HG02610 (cell line): ENCODE results near the gene UFD1.
A peak's percentile ranks its signal among the peaks of the same experiment; 100 is the strongest.

Experiments
- ATAC-seq: cut with Tn5 transposase; IDR thresholded peaks from one replicate; pipeline ENCODE4 v1.9.1; 2021; ENCODE audit warnings: mild to moderate bottlenecking, moderate library complexity; ENCODE audit not compliant: unreplicated experiment

UFD1 gene

GRCh38 chr22:19497245-19497644 is 18.3 kb upstream of the UFD1 start:
- ATAC-seq, result no peak

DNA sequence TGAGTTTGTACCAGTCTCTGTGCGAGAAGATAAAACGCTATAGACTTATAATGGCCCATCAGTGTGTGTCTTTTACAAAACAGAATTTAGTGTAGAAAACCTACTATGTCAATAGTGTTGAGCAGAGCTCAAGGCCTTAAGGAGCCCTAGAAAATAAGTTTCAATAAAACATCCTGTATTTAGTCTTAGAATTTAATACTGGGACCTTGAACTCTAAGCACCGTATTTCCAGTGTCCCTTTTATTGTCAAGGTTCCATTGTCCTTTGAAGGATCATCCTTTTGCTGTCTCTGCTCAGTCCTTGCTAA is 17.3 kb upstream of the UFD1 start:
- no peak for ATAC-seq

GRCh38 chr22:19495562-19496323 is 16.8 kb upstream of the UFD1 start:
- no peak for ATAC-seq

- ATAC-seq, result no peak
Observed at GRCh38 chr22:19494676-19495173, 15.7 kb upstream of the UFD1 start.

- ATAC-seq, result no peak
Observed at GRCh38 chr22:19494001-19494560, 15.1 kb upstream of the UFD1 start.

- ATAC-seq, result no peak
Observed at GRCh38 chr22:19492504-19493174, 13.6 kb upstream of the UFD1 start.

DNA sequence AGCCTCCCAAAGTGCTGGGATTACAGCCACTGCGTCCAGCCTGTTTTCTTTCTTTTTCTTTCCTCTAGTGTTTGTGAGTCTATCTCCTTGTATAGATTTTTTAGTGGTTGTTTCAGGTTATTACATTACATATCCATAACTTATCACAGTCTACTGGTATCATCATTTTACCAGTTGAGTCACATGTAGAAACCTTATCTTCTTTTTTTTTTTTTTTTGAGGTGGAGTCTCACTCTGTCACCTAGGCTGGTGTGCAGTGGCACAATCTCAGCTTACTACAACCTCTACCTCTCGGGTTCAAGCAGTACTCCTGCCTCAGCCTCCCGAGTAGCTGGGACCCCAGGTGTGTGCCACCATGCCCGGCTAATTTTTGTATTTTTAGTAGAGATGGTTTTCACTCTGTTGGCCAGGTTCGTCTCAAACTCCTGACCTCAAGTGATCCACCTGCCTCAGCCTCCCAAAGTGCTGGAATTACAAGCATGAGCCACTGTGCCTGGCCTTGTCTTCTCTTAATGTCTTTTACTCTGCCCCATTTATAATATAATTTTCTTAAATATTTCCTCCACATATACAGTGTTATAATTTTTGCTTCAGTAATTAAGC is 11.7 kb upstream of the UFD1 start:
- ATAC-seq, result no peak

DNA sequence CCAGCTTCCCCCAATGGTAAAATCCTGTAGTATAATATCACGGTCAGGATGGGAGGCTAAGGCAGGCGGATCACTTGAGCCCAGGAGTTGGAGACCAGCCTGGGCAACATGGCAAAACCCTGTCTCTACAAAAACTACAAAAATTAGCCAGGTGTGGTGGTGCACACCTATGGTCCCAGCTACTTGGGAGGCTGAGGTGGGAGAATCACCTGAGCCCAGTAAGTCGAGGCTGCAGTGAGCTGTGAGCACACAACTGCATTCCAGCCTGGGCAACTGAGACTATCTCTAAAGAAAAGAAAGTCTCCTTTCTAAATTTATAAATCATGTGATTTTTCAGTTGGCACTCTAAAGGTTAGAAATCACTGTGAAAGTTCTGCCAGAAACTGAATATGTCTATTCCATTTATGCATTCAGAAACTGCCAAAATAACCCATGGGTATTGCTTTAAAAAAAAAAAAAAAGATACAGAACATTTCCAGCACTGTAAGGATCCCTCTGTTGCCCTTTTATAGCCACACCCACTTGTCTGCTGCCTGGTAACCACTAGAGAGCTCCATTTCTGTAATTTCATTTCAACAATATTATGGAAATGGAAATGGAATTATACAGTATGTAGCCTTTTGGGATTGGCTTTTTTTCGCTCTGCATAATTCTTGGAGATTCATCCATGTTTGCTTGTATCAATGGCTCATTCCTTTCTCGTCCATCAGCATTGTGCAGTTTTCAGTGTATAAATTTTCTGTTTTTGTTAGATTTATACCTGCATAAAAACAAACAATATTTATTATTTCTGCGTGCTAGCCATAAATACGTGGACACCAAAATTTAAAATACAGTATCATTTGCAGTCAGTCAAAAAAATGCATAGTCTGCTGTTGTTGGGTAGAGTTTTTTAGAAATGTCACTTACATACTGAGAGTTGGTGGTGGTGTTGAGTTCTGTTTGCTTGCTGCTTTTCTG is 10.2 kb upstream of the UFD1 start:
- no peak for ATAC-seq

DNA sequence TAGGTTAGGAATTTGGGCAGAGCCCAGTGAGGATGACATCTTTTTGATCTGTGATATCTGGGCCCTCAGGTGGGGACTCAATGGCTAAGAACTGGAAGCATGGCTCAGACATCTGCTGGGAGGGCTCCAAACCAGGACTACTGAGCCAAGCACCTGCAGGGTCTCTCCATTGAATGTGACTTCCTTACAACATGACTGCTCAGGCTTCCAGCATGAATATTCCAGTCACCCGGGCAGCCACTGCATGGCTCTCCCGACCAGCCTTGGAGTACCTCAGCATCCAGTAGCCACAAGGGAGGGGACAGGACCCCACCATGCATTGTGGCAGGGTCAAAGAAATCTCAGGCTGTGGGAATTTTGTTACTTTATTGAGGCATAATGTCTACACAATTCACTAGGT is 9.3 kb upstream of the UFD1 start:
- ATAC-seq, result no peak

GRCh38 chr22:19483481-19484244 is 4.7 kb upstream of the UFD1 start:
- no peak for ATAC-seq

DNA sequence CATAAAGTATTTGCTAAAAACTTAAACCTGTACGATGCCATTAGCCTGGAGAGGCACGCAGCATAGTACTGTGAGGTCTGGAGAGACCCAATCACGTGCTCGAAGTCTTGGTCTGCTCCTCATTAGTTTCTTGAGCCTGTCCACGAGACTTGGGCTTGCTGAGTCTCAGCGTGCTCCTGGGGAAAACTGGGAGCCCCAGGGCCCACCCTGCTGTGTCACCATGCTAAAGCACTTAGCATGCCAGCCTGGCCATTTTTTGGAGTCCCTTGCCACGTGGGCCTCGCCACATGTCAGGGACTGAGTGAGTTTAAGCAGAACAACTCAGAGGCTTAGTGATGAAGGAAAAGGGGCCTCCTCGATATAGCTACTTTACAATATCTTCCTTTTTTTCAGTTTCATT is 3.3 kb upstream of the UFD1 start:
- ATAC-seq, result no peak

GRCh38 chr22:19480789-19481188 is 1.8 kb upstream of the UFD1 start:
- ATAC-seq, result no peak

DNA sequence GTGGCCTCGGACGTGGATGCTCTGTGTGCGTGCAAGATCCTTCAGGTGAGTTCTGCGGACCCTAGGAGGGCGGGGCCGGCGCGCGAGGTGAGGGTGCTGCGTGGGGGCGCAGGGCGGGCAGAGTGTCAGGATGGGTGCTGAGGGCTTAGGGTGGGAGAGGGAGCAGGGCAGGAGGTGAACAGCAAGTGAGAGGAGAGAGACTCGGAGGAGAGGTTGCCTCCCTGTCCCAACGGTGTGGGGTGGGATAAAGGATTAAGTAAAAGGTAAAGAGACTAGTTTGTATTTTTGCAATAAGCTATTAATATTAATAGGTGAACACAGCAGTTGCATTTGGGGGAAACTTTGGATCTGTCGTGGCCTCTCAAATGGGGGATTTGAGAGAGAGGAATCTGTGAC is 1.2 kb upstream of the UFD1 start:
- ATAC-seq, result no peak

GRCh38 chr22:19479355-19480172 is 571 bp upstream of the UFD1 start, which contains the start of gene CDC45:
Gene CDC45, plus strand, starts transcription at chr22:19479920. Its CDS starts 49 bp downstream, at chr22:19479969.
- ATAC-seq, result peak; percentile 83

GRCh38 chr22:19478045-19478900 is 720 bp downstream of the UFD1 start:
- ATAC-seq, result no peak

DNA sequence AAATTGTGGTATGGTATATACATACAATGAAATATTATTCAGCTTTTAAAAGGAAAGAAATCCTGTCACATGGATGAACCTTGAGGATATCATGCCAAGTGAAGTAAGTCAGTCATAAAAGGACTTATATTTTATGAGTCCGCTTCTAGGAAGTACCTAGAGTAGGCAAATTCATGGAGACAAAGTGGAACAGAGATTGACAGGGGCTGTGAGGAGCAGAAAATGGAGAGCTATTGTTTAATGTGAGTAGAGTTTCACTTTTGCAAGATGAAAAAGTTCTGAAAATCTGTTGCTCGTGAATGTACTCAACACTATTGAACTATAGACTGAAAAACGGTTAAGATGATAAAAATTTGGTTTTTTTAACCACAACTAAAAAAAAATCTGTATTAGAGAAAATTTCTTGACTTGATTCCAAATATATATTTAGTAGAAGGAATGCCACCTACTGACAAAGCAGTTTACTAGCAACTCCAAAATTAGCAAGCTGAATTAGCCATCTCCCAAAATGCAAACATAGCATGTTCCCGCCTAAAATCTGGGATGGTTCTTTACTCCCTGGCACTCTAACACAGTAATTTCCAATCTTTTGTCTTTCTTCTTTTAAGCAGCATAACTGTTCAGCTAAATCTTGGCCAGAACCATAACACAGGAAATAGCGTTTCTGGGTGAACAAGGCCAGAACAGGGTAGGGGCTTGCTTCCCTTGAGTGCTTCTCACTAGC is 1.5 kb downstream of the UFD1 start:
- ATAC-seq, result no peak

DNA sequence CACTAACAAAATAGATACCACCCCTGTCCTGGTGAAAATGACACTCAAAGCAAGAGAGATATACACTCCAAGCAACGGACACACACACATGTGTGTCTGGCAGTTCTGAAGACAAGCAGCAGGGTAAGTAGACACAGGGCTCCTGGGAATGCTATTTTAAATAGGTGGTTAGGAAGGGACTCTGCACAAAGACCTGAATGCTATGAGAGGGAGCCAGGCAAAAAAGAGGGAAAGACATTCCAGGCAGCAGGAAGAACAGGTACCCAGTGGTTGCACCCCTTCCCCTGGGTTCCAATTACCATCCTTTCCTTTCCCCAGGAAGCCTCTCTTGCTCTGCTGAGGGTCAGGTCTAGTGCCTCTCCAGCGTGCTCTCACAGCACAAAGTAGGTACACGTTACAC is 3.0 kb downstream of the UFD1 start:
- ATAC-seq, result no peak
